ENCODE data around the gene TACO1.

GRCh38 chr17:63649813-63650212 is 49.1 kb downstream of the TACO1 start:
- TF ChIP-seq POLR2AphosphoS5 (IDR thresholded peaks at IDR 0.05; ENCODE audit: low read depth), result no peak
- no peak for TF ChIP-seq EZH2 (IDR thresholded peaks at IDR 0.05; ENCODE audit: low read depth, unreplicated experiment)

Measured in GM23338 (cell line).